GM21717 (cell line): ENCODE results near the gene UGT1A8.

Source experiments
- ATAC-seq: cut with Tn5 transposase; IDR thresholded peaks from one replicate; pipeline ENCODE4 v1.9.1; 2021; ENCODE audit warnings: mild to moderate bottlenecking, moderate library complexity; ENCODE audit not compliant: unreplicated experiment

UGT1A8 gene

GRCh38 chr2:233760043-233760442 lies 142.6 kb downstream of the UGT1A8 start, which contains the start of gene UGT1A1:
Gene UGT1A1 (plus strand): TSS chr2:233760270. CDS start chr2:233760288, 18 bp downstream.
- no peak for ATAC-seq

DNA sequence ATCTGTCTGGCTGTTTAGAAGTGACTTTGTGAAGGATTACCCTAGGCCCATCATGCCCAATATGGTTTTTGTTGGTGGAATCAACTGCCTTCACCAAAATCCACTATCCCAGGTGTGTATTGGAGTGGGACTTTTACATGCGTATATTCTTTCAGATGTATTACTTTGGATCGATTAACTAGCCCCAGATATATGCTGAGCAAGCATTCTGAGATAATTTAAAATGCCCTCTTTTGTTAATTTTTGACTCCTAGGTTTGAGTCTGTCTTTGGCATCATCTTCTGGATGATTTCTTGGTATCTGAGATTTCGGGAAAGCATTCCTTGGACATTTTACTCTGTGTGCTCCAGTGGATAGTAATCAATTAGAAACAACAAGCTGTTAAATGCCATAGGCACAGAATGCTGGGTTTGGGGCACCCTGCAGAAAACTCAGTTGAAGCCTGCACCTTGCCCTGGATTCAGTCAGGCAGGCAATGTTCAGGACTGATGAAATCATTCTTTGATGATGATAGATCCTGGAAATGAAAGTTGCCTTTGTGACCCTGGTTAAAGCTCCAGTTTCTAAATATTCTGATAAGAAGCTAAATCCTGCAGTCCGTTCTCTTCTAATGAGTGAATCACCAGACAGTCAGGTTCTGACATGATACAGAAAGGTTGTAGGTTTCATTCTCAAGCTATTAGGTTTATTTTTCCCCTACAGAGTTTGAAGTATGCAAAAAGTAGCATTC lies 143.8 kb downstream of the UGT1A8 start:
- no peak for ATAC-seq

- no peak for ATAC-seq
Measured at GRCh38 chr2:233764264-233764663, 146.8 kb downstream of the UGT1A8 start.

DNA sequence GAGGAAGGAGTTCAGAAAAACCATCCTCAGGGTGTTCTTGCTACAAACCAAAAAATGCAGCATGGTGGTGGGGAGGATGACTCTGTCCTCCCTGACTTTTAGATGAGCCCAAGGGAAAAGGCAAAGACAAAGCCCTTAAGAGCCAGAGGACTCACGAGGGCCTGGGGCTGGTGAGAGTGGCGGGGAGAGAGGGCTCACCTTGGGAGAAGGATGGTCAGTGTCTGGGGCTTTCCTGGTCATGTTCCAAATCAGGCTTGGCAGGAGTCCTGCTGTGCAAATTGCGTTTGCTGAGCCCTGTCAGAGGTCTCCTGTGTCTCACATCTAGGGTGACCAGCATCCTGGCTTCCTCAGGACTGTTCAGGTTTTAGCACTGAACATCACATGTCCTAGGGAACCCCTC lies 147.3 kb downstream of the UGT1A8 start:
- no peak for ATAC-seq

DNA sequence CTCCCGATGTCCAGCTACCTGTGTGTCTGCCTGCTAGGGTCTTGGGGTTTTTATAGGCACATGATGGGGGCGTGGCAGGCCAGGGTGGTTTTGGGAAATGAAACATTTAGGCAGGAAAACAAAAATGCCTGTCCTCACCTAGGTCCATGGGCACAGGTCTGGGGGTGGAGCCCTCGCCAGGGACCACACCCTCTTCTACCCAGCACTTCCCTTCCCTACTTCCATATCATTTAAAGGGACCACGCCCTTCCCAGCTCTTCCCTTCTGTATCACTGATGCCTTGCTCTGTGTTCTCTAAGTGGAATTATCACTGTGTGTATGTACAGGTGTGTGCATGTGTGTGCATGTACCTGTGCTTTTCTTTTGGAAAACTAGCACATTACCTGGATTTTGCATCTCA lies 149.0 kb downstream of the UGT1A8 start:
- ATAC-seq: no peak

DNA sequence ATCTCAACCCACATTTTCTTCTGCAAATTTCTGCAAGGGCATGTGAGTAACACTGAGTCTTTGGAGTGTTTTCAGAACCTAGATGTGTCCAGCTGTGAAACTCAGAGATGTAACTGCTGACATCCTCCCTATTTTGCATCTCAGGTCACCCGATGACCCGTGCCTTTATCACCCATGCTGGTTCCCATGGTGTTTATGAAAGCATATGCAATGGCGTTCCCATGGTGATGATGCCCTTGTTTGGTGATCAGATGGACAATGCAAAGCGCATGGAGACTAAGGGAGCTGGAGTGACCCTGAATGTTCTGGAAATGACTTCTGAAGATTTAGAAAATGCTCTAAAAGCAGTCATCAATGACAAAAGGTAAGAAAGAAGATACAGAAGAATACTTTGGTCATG lies 150.6 kb downstream of the UGT1A8 start:
- no peak for ATAC-seq

DNA sequence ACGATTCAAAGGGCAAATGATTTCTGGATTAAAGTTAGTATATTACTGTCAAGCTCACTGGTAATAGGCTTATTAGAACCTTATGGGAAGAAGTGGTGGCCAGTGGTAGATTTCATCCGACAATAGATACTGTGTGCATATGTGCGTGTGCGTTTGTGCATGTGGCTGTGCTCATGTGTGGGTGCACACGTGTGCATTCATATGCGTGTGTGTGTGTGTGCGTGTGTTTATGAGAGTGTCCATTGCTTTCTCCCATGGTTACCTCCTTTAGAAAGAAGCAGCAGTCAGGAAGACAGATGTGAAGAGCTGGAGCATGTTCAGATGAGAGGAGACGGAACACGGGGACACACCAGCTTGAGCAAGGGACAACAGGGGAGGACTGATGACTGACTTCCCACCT lies 151.8 kb downstream of the UGT1A8 start:
- ATAC-seq: no peak

DNA sequence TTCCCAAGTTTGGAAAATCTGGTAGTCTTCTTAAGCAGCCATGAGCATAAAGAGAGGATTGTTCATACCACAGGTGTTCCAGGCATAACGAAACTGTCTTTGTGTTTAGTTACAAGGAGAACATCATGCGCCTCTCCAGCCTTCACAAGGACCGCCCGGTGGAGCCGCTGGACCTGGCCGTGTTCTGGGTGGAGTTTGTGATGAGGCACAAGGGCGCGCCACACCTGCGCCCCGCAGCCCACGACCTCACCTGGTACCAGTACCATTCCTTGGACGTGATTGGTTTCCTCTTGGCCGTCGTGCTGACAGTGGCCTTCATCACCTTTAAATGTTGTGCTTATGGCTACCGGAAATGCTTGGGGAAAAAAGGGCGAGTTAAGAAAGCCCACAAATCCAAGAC lies 154.7 kb downstream of the UGT1A8 start:
- no peak for ATAC-seq

DNA sequence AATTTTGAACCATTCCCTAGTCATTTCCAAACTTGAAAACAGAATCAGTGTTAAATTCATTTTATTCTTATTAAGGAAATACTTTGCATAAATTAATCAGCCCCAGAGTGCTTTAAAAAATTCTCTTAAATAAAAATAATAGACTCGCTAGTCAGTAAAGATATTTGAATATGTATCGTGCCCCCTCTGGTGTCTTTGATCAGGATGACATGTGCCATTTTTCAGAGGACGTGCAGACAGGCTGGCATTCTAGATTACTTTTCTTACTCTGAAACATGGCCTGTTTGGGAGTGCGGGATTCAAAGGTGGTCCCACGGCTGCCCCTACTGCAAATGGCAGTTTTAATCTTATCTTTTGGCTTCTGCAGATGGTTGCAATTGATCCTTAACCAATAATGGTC lies 155.2 kb downstream of the UGT1A8 start:
- ATAC-seq: no peak

GRCh38 chr2:233773854-233774253 lies 156.4 kb downstream of the UGT1A8 start:
- ATAC-seq: no peak

DNA sequence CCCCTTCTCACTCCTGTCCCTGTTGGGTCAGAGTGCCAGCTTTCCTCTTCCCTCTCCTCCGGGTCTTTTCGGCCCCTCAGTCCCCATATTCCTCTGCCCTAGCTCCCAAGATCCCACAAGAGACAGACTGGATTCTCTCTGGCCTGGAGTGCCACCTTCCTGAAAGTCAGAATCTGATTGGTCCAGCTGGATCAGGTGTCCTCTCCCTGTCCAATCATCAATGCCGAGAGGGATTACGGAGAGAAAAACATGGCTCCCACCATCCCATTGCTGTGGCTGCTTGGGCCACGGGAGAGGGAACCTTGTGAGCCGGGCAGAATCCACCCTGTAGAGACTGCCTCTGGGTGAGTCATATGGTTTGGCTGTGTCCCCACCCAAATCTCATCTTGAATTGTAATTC lies 158.0 kb downstream of the UGT1A8 start:
- no peak for ATAC-seq

DNA sequence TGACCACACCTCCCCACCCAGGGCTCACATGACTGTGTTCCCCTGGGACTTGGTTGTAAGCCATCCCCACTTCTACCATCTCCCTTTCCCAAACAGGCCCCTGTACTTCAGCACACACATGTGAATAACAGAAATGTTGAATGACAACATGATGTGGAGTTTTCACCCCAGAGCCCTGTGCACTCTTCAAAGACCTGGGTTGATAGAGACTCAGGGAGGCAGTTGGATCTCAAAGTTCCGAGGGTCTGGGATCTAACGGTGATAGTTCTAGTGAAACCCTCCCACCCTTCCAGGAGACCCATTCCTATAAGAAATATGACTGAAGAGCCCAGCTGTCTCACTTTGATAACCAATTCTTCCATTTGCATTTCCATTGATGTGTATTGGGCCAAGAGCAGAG lies 160.6 kb downstream of the UGT1A8 start, which contains the start of gene MROH2A:
Gene MROH2A, plus strand, starts transcription at position 301 of the 400 bp plus-strand sequence. CDS start 1,029 bp downstream, outside the sequence.
- ATAC-seq: no peak

GRCh38 chr2:233779722-233780121 lies 162.3 kb downstream of the UGT1A8 start:
- no peak for ATAC-seq

GRCh38 chr2:233780771-233781170 lies 163.3 kb downstream of the UGT1A8 start:
- ATAC-seq: no peak

- no peak for ATAC-seq
Measured at GRCh38 chr2:233789554-233789953, 172.1 kb downstream of the UGT1A8 start.

DNA sequence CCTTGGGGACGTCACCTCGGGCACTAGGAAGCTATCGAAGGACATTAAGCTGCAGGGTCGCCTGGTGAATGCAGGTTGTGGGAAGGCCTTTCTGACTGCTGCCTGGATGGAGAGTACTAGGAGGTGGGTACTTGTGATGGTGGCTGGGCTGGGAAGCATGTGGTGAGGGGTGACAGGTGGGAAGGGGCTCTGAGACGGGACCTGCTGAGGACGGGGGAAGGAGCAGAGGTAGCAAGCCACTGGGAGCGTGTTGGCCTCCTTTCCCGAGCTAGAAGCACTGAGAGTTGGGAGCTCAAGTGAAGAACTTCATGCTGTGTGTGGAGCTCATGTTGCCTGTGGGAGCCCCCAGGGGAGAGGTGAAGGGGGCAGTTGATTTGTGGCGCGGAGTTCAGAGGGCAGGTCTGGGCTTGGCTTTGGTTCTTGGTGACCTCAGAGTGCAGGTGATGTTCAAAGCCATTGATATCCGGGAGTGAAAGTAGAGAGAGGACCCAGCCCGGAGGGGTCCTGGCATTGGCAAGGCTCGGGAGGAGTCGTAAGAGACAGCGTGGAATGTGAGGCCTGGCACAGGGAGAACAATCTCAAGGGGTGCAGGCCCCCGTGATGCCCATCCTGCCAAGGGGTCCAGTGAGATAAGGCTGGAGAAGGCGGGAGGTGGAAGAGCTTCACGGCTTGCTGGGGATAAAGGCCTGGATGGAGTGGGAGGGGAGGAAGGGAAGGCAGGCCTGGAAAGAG lies 173.9 kb downstream of the UGT1A8 start:
- no peak for ATAC-seq

DNA sequence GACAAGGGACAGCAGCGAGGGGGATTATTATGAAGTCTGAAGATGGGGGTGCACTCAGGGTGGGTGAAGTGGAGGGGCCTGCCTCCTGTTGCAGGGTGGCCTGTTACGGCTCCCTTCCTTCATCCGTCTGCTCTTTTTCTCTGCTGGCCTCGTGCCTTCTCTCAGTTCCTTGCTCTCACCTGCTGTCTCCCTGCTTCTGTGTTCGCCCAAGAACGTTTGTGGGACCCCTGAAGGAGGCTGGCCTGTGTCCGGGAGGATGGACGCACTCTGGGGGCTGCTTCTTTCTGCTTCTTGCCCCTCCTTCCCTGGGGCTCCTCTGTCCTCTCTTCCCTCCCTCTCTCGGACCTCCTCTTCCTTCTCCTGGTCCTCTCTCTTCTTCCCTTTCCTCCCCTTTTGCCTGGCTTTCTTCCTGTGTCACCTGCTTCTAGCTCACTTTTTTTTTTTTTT lies 174.5 kb downstream of the UGT1A8 start:
- ATAC-seq: no peak

- no peak for ATAC-seq
Measured at GRCh38 chr2:233792720-233793119, 175.3 kb downstream of the UGT1A8 start.

DNA sequence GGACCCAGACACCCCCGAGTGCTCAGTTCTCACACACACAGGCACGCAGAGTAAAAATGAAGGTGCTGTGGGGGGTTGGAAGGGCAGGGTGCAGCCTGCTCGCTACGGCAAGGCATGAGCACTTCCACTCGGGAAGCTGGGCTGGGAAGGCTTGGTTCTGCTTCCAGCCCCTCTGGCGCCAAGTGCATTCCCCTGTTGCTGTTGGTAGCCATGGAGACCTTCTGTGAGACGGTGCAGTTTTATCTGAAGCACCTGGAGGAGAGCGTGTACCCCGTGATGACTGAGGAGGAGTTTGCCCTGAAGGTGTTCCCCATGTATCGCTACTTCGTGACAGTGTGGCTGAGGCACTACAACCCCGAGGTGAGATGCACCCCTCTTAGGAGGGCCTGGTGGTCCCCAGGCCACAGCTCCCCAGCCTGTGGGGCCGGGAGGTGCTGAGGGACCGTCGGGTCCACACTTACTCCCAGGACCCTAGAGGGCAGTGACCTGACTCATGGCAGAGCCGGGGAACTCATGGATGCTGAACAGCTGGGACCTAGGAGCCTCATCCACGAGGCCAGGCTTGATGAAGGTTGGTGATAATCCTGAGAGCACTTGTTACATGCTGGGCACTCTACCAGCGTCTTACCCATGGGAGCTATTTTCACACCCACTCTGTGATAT lies 176.2 kb downstream of the UGT1A8 start:
- no peak for ATAC-seq

DNA sequence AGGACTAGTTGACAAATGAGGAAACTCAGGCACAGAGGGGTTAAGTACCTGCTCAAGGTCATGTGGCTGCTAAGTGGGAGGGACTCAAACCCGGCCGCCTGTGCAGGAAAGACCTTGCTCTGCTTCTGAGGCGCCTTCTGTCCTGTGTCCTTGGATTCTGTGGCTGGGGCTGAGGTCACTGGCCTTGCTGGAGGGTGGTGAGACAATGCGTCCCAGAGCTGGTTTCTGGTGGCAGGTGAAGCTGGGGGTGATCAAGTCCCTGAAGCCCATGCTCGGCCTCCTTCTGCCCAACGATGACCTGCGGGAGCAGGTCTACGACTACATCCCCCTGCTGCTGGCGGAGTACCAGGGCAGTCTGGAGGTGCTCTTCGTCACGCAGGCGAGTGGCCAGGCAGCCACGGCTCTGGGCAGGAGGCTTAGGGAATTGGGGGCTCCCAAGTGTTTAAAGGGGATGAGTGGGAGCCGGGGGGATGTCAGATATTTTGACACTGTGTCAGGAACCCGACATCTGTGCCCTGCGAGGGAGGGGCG lies 176.8 kb downstream of the UGT1A8 start:
- ATAC-seq: no peak

GRCh38 chr2:233795735-233796171 lies 178.3 kb downstream of the UGT1A8 start:
- ATAC-seq: no peak
